ENCODE data around the gene CBX4.

- no peak for TF ChIP-seq SPI1 (IDR thresholded peaks at IDR 0.05; ENCODE audit: borderline replicate concordance, insufficient read depth, low read depth, low read length)
- TF ChIP-seq CTCF (IDR thresholded peaks at IDR 0.05 in 2 of 3, conservative IDR thresholded peaks at IDR 0.05 in 1 of 3; ENCODE audit: control insufficient read depth in 2 of 3, extremely low read depth in 1 of 3, insufficient read depth in 1 of 3, low read depth in 3 of 3, low read length in 3 of 3) = no peak
- no peak for TF ChIP-seq TAF1 (IDR thresholded peaks at IDR 0.05; ENCODE audit: borderline replicate concordance, low read depth, low read length)
- TF ChIP-seq CHD4 (IDR thresholded peaks at IDR 0.05) = no peak
- no peak for TF ChIP-seq JUNB (IDR thresholded peaks at IDR 0.05)
- TF ChIP-seq NR2C1 (IDR thresholded peaks at IDR 0.05) = no peak
- TF ChIP-seq POLR2A (IDR thresholded peaks at IDR 0.05; ENCODE audit: low read depth, low read length) = no peak
- TF ChIP-seq TBL1XR1 (IDR thresholded peaks at IDR 0.05; ENCODE audit: low read depth, low read length) = no peak
- no peak for TF ChIP-seq USF1 (IDR thresholded peaks at IDR 0.05; ENCODE audit: borderline replicate concordance, extremely low read length, insufficient read depth, low read depth, low read length)
- no peak for TF ChIP-seq NFYB (IDR thresholded peaks at IDR 0.05; ENCODE audit: insufficient read depth, low read depth, low read length)
- TF ChIP-seq ATF2 (IDR thresholded peaks at IDR 0.05; ENCODE audit: low read length) = no peak
Measured at GRCh38 chr17:79862771-79863440, 23.7 kb upstream of the CBX4 start.
